Left lung (tissue), 10 donors: Measurements from ENCODE around the gene AP1S1. TPM values are rescaled to one million over a fixed set of nuclear protein-coding genes. Genes with fewer than 3 reads are reported as not detected.
A peak's percentile ranks its signal among the peaks of the same experiment; 100 is the strongest.

Experiments
- ATAC-seq: fragments of 200-7000 bp; cut with Tn5 transposase; one replicate; pipeline ENCODE4 v1.9.1; 2020; ENCODE audit warnings: moderate library complexity
- DNase-seq, 4 donors: peaks; one replicate each; pipeline ENCODE4 v3.0.0-alpha.2; 2013 to 2020
- H3K27ac ChIP-seq, 2 donors: fragments of 200-600 bp; sonication (generic) in 1 of 2; one replicate each; pipeline versions ENCODE4 v1.5.0 to v1.8.0; 2020 to 2021
- H3K27me3 ChIP-seq, 2 donors: fragments of 200-600 bp; sonication (generic) in 1 of 2; one replicate each; pipeline versions ENCODE4 v1.5.0 to v1.8.0; 2020 to 2021
- H3K36me3 ChIP-seq, 2 donors: fragments of 200-600 bp; sonication (generic) in 1 of 2; one replicate each; pipeline versions ENCODE4 v1.5.0 to v1.8.0; 2020 to 2021
- H3K4me1 ChIP-seq, 2 donors: fragments of 200-600 bp; one replicate each; pipeline ENCODE4 v1.8.0; 2021
- H3K4me3 ChIP-seq, 2 donors: fragments of 200-600 bp; sonication (generic) in 1 of 2; one replicate each; pipeline versions ENCODE4 v1.5.0 to v1.8.0; 2020 to 2021; ENCODE audit warnings: mild to moderate bottlenecking in 1 of 2
- H3K9me3 ChIP-seq, 2 donors: fragments of 200-600 bp; sonication (generic) in 1 of 2; one replicate each; pipeline versions ENCODE4 v1.5.0 to v1.8.0; 2020 to 2021
- CTCF ChIP-seq, 2 donors: fragments of 200-600 bp; sonication (generic) in 1 of 2; IDR thresholded peaks; one replicate each; pipeline versions ENCODE4 v1.5.0 to v1.8.0; 2021; ENCODE audit warnings: antibody characterized with exemption in 2 of 2
- intact Hi-C, 2 donors: fragments of 100-400 bp; cut with DNase I; formaldehyde crosslinking; loops; one replicate each; pipeline versions ENCODE4 v1.11.2 to v1.14.2; 2022
- polyA plus RNA-seq, 6 donors: library from polyadenylated mRNA; unstranded; fragments of 120-200 nt; gene quantifications; one replicate each; pipeline ENCODE4 v1.2.1, GENCODE V29; 2013; ENCODE audit not compliant: insufficient read length in 6 of 6
- total RNA-seq, 2 donors: library from RNA; stranded (reverse); fragmentation: NEBNext Ultra II Directional; extraction: Animal tissue kit (Norgen Biotek cat#: 25700); gene quantifications; one replicate each; pipeline ENCODE4 v1.2.1, GENCODE V29; 2021
- donor health status: DM: no; HTN: yes; CAD: no.
- donor health status: DM: no; HTN: no; CAD: no.

Gene AP1S1
- total and polyA plus RNA-seq, 8 donors, result 39.4 to 92.6 (median 85.1) TPM

GRCh38 chr7:101156277-101156676, 2.0 kb downstream of the AP1S1 start:
- Histone ChIP-seq H3K4me1 (peaks cover 6 to 8% of the 10 kb centered on the region in 2 donors), H3K9me3 (no peaks in the 10 kb centered on the region), H3K27ac (no peak overlapping the region), H3K36me3 (peaks cover 0 to 46% of the 10 kb centered on the region in 2 donors), H3K4me3 (no peak overlapping the region), H3K27me3 (peaks cover 0 to 6% of the 10 kb centered on the region in 2 donors)
- TF ChIP-seq CTCF (IDR thresholded peaks at IDR 0.05), result peak in 1 of 2 donors; percentile 6
- ATAC-seq, result no peak
- intact Hi-C loops, result no loop called here
- no peak for DNase-seq

GRCh38 chr7:101156866-101157589, 2.8 kb downstream of the AP1S1 start:
- intact Hi-C loops, result no loop called here

GRCh38 chr7:101159696-101160674, 5.7 kb downstream of the AP1S1 start:
- H3K27ac ChIP-seq, result no peak overlapping the region
- no peak for ATAC-seq
- no peaks in the 10 kb centered on the region for H3K9me3 ChIP-seq
- peaks cover 30 to 43% of the 10 kb centered on the region in 2 donors for H3K27me3 ChIP-seq
- peaks cover 0 to 47% of the 10 kb centered on the region in 2 donors for H3K36me3 ChIP-seq
- H3K4me1 ChIP-seq, result peaks cover 19 to 36% of the 10 kb centered on the region in 2 donors
- no peak for TF ChIP-seq CTCF (IDR thresholded peaks at IDR 0.05)
- no peak for DNase-seq
- H3K4me3 ChIP-seq, result no peak overlapping the region
- intact Hi-C loops, result no loop called here

More at GRCh38 chr7:101156866-101157589, 2.8 kb downstream of the AP1S1 start:
- Histone ChIP-seq H3K4me3 (no peak overlapping the region), H3K9me3 (no peaks in the 10 kb centered on the region), H3K27ac (no peak overlapping the region), H3K4me1 (peaks cover 6 to 9% of the 10 kb centered on the region in 2 donors), H3K27me3 (peaks cover 5 to 13% of the 10 kb centered on the region in 2 donors), H3K36me3 (peaks cover 0 to 47% of the 10 kb centered on the region in 2 donors)
- no peak for ATAC-seq
- no peak for TF ChIP-seq CTCF (IDR thresholded peaks at IDR 0.05)
- no peak for DNase-seq

GRCh38 chr7:101160910-101161309, 6.6 kb downstream of the AP1S1 start:
- intact Hi-C loops, result no loop called here
- no peak for ATAC-seq

More at GRCh38 chr7:101160910-101161309, 6.6 kb downstream of the AP1S1 start:
- no peak for DNase-seq
- no peak overlapping the region for H3K4me3 ChIP-seq
- H3K27ac ChIP-seq, result no peak overlapping the region
- peaks cover 36 to 52% of the 10 kb centered on the region in 2 donors for H3K27me3 ChIP-seq
- no peaks in the 10 kb centered on the region for H3K9me3 ChIP-seq
- H3K36me3 ChIP-seq, result peaks cover 0 to 47% of the 10 kb centered on the region in 2 donors
- TF ChIP-seq CTCF (IDR thresholded peaks at IDR 0.05), result no peak
- H3K4me1 ChIP-seq, result peaks cover 14 to 39% of the 10 kb centered on the region in 2 donors
